ENCODE measurements around the gene CYP4A22. TPM values are rescaled to one million over a fixed set of nuclear protein-coding genes. Genes with fewer than 3 reads are reported as not detected.
A peak's percentile ranks its signal among the peaks of the same experiment; 100 is the strongest.

CYP4A22 gene
- total RNA-seq, 1 experiment from 2014 or later, result not detected

DNA sequence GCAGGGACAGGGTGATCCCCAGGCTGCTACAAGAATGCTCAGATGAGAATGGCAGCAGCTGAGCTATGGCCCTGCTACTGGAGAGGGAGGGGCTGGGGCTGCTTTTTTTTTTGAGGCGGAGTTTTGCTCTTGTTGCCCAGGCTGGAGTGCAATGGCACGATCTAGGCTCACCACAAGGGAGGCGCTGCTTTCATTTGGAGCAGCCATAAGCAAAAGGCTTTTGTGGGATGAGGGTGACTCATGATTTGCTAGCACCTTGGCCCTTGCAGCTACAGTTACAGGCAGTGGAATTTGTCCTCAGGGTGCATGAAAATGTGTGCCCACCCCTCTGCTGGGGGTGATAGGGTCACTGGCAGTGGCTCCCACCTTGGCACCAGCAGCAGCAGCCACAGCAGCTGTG, 32.4 kb upstream of the CYP4A22 start:
- Histone ChIP-seq H2AFZ (ENCODE audit: low read length) (no peak overlapping the region), H3K23ac (ENCODE audit: insufficient read length, low read depth, low read length) (no peak overlapping the region), H4K91ac (ENCODE audit: insufficient read length, low read depth, low read length) (no peak overlapping the region), H3K14ac (ENCODE audit: insufficient read depth, low read length) (no peak overlapping the region), H3K27ac (ENCODE audit: insufficient read length, low read depth, low read length) (no peak overlapping the region), H2BK20ac (ENCODE audit: low read depth, low read length, poor library complexity, severe bottlenecking) (no peak overlapping the region), H3K9me3 (ENCODE audit: control insufficient read depth, low read depth, low read length) (no peaks in the 10 kb centered on the region), H3K4me2 (ENCODE audit: insufficient read depth, insufficient read length, low read length) (no peak overlapping the region), H2BK120ac (ENCODE audit: low read depth, low read length, poor library complexity, severe bottlenecking) (no peak overlapping the region), H3K18ac (ENCODE audit: insufficient read length, low read depth, low read length) (no peak overlapping the region), H2BK5ac (ENCODE audit: insufficient read length, low read length) (no peak overlapping the region), H3K79me2 (ENCODE audit: insufficient read depth, low read length) (no peaks in the 10 kb centered on the region), H3K9ac (ENCODE audit: extremely low read depth, insufficient read length, low read length) (no peak overlapping the region), H3T11ph (ENCODE audit: low read length) (no peak overlapping the region), H3K23me2 (ENCODE audit: insufficient read length, low read depth, low read length, poor library complexity, severe bottlenecking) (no peaks in the 10 kb centered on the region), H3K27me3 (ENCODE audit: insufficient read depth, low read length) (no peaks in the 10 kb centered on the region), H2BK12ac (ENCODE audit: insufficient read length, low read depth, low read length) (no peak overlapping the region), H4K8ac (replicated peaks; ENCODE audit: insufficient read length, low read depth, low read length) (no peak overlapping the region), H3K56ac (ENCODE audit: insufficient read length, low read depth, low read length) (no peak overlapping the region), H2BK15ac (ENCODE audit: low read depth, low read length) (no peak overlapping the region), H4K20me1 (ENCODE audit: control insufficient read depth, insufficient read depth, insufficient read length) (no peaks in the 10 kb centered on the region), H3K4me1 (ENCODE audit: insufficient read depth, low read length) (peaks cover 2% of the 10 kb centered on the region; the same call in 1 of the 2 replicates), H3K4ac (ENCODE audit: low read depth, low read length) (no peak overlapping the region), H2AK5ac (ENCODE audit: insufficient read length, low read length) (no peak overlapping the region), H3K79me1 (ENCODE audit: insufficient read depth, low read depth, low read length, poor library complexity, severe bottlenecking) (no peaks in the 10 kb centered on the region), H4K5ac (ENCODE audit: insufficient read length, low read depth, low read length) (no peak overlapping the region)
- Mint-ChIP-seq H3K36me3 (ENCODE audit: insufficient read depth in 1 of 3, low read depth in 3 of 3) (no peaks in the 10 kb centered on the region), H3K4me1 (peaks cover 4 to 7% of the 10 kb centered on the region in 2 experiments; a peak in 3 of 4 replicates), H3K9me3 (no peaks in the 10 kb centered on the region), H3K4me3 (no peak overlapping the region), H3K27me3 (ENCODE audit: low read depth) (peaks cover 3% of the 10 kb centered on the region), H3K27ac (no peak overlapping the region)
- WGBS (ENCODE audit: extremely low coverage, insufficient read length, low lambda C conversion rate), result no CpG with 5 or more reads among the region's 3 CpGs
- peak; percentile 29 for DNase-seq
- TF ChIP-seq CTCF (conservative IDR thresholded peaks at IDR 0.05), result peak; percentile 25; the same call in 1 of the 3 replicates
